22Rv1 (cell line): Measurements from ENCODE around the gene PPFIA1.

Source experiments
- H3K27ac ChIP-seq: fragments of 450-650 bp; 2 replicates; pipeline ENCODE4 v1.5.1; 2017
- CTCF ChIP-seq: fragments of 450-650 bp; IDR thresholded peaks from 2 replicates; pipeline ENCODE4 v1.5.1; 2017; ENCODE audit warnings: mild to moderate bottlenecking
- ZFX ChIP-seq: fragments of 450-650 bp; IDR thresholded peaks from 2 replicates; pipeline ENCODE4 v1.6.1; 2017; ENCODE audit warnings: antibody characterized with exemption, borderline replicate concordance

Gene PPFIA1

GRCh38 chr11:70243912-70244652 lies 26.4 kb upstream of the PPFIA1 start:
- TF ChIP-seq ZFX: no peak
- no peak for TF ChIP-seq CTCF
- H3K27ac ChIP-seq: no peak overlapping the region

GRCh38 chr11:70244698-70245097 lies 25.8 kb upstream of the PPFIA1 start:
- H3K27ac ChIP-seq: no peak overlapping the region
- TF ChIP-seq ZFX: no peak
- TF ChIP-seq CTCF: no peak

DNA sequence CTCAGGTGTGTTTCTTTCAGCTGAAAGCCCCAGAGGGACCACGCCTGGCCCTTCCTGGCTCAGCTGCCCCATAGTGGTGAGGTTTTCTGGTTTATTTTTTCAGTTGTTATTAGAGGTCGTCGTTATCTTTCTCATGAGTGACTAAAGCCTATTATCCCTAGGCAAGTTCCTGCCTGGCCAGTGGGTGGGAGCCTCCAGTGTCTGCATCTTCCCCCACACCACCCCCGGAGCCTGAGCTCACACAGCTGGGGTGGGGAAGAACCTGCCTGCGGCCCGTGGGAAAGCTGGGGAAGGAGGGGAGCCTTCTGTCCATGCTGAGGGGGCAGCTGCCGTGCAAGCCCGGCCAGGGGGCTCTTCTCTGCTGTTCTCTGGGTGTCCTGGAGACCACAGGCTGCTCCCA lies 24.3 kb upstream of the PPFIA1 start:
- TF ChIP-seq ZFX: no peak
- TF ChIP-seq CTCF: no peak
- H3K27ac ChIP-seq: no peak overlapping the region

- TF ChIP-seq CTCF (no peak), ZFX (no peak)
These were observed 23.3 kb upstream of the PPFIA1 start for GRCh38 chr11:70247042-70247709.

DNA sequence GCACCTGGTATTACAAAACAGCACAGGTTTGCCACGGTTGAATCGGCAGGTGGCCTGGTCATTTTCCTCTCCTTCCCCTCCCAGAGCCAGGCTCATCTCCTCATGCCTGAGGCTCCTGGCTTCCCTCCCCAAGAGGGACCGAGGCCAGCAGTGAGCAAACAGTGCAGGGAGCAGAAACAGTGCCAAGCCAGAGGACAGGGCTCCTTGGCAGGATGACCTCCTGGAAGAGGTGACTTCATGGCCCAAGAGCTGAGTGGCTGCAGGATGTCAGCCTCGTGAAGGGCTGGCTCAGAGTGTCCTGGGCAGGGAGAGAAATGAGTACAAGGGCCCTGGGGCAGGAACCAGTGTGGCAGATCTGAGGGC lies 22.8 kb upstream of the PPFIA1 start:
- H3K27ac ChIP-seq: no peak overlapping the region
- no peak for TF ChIP-seq CTCF
- no peak for TF ChIP-seq ZFX

More at GRCh38 chr11:70247042-70247709, 23.3 kb upstream of the PPFIA1 start:
- no peak overlapping the region for H3K27ac ChIP-seq

DNA sequence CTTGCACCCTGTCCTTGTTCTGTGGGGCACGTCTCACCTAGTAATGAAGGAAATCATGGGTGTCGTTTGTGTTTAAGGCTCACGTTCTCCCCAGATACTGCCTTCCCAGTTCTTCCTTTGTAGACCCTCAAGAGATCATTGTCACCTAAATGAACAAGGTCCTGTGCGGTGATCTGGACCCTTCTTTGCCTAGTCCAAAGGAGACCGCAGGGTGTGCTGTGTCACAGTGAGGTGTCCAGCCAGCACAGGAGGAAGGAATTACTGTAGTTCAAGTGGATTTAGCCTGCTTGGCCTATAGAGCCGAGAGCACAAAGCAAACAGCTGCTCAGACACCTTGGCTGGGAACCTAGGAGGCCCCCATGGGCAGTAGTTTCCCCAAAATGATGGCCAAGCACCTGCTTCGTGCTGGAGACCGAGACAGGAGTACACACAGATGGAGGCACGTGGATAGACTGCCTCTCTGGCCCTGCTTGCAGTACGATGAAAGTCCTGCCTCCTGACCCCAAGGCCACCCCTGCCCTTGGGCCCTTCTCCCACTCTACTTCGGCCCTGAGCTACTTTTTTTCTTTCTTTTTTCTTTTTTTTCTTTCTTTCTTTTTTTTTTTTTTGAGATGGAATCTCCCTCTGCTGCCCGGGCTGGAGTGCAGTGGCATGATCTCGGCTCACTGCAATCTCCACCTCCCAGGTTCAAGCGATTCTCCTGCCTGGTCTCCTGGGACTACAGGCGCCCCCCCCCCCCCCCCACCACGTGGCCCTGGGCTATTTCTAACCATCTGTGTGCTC lies 19.4 kb upstream of the PPFIA1 start:
- no peak for TF ChIP-seq CTCF
- no peak for TF ChIP-seq ZFX
- no peak overlapping the region for H3K27ac ChIP-seq
